ENCODE data around the gene NGDN. TPM values are rescaled to one million over a fixed set of nuclear protein-coding genes. Genes with fewer than 3 reads are reported as not detected.

NGDN gene
- total and polyA plus RNA-seq, 4 donors: 18.2 to 26.9 (median 22.9) TPM

- TF ChIP-seq RXRA (IDR thresholded peaks at IDR 0.05): no peak
- no peak for TF ChIP-seq MAX (IDR thresholded peaks at IDR 0.05)
- no peak for TF ChIP-seq REST (IDR thresholded peaks at IDR 0.05)
Measured at GRCh38 chr14:23431486-23431885, 38.0 kb upstream of the NGDN start (continued).

- Histone ChIP-seq H3K4me1 (ENCODE audit: control insufficient read depth in 4 of 4, insufficient read depth in 4 of 4, low read length in 3 of 4) (no peaks in the 10 kb centered on the region), H3K4me3 (ENCODE audit: low read depth in 1 of 3, low read length in 3 of 3) (no peak overlapping the region), H3K27ac (ENCODE audit: low read depth in 1 of 2, low read length in 2 of 2) (no peak overlapping the region), H3K9ac (ENCODE audit: low read depth in 1 of 2, low read length in 2 of 2) (no peak overlapping the region), H3K9me3 (ENCODE audit: control insufficient read depth in 4 of 4, low read length in 3 of 4) (no peaks in the 10 kb centered on the region), H3K36me3 (ENCODE audit: control insufficient read depth in 4 of 4, insufficient read depth in 3 of 4, low read depth in 1 of 4, low read length in 3 of 4) (no peaks in the 10 kb centered on the region), H3K27me3 (ENCODE audit: control insufficient read depth in 4 of 4, insufficient read depth in 4 of 4, low read length in 3 of 4) (no peaks in the 10 kb centered on the region)
- 71% methylated on average over 17 of the region's 17 CpGs for WGBS
- DNase-seq (ENCODE audit: low spot score): no peak
- no peak for TF ChIP-seq FOXA2 (IDR thresholded peaks at IDR 0.05)
- TF ChIP-seq JUND (IDR thresholded peaks at IDR 0.05): no peak
- TF ChIP-seq EGR1 (IDR thresholded peaks at IDR 0.05; ENCODE audit: low read depth in 2 of 2): no peak
- no peak for TF ChIP-seq MAX (IDR thresholded peaks at IDR 0.05)
- no peak for TF ChIP-seq ZBTB33 (IDR thresholded peaks at IDR 0.05)
- no peak for TF ChIP-seq HNF4G (IDR thresholded peaks at IDR 0.05)
- TF ChIP-seq REST (IDR thresholded peaks at IDR 0.05): no peak
Measured at GRCh38 chr14:23432102-23432925, 37.2 kb upstream of the NGDN start.

Data from liver (tissue), 9 donors.